HL-60/S4 treated with retinoic acid at 250 ng/mL for 4 days and 3 days (cell line): Measurements from ENCODE around the gene NCOR2.

Experiments used
- in situ Hi-C: fragments of 300-500 bp; cut with MboI; formaldehyde crosslinking; loops from 2 replicates; pipeline ENCODE4 v1.7.0; 2022; ENCODE audit warnings: low sequenced_read_pairs

NCOR2 gene

GRCh38 chr12:124577986-124578385 is 10.6 kb upstream of the NCOR2 start:
- in situ Hi-C loops, result no loop called here

GRCh38 chr12:124577374-124577773 is 10.0 kb upstream of the NCOR2 start:
- in situ Hi-C loops, result no loop called here

GRCh38 chr12:124576061-124576650 is 8.7 kb upstream of the NCOR2 start:
- in situ Hi-C loops, result no loop called here

- in situ Hi-C loops, result no loop called here
Measured at GRCh38 chr12:124573839-124574786, 6.7 kb upstream of the NCOR2 start.

- in situ Hi-C loops, result no loop called here
Measured at GRCh38 chr12:124571556-124571955, 4.1 kb upstream of the NCOR2 start.

GRCh38 chr12:124570810-124571209 is 3.4 kb upstream of the NCOR2 start:
- in situ Hi-C loops, result no loop called here

- in situ Hi-C loops, result no loop called here
Measured at GRCh38 chr12:124569375-124570148, 2.1 kb upstream of the NCOR2 start.

- in situ Hi-C loops, result no loop called here
Measured at GRCh38 chr12:124568431-124569374, 1.3 kb upstream of the NCOR2 start.

- in situ Hi-C loops, result no loop called here
Measured at GRCh38 chr12:124567673-124568373, 411 bp upstream of the NCOR2 start.

- in situ Hi-C loops, result no loop called here
Measured at GRCh38 chr12:124566161-124566996, 1.0 kb downstream of the NCOR2 start.

- in situ Hi-C loops, result no loop called here
Measured at GRCh38 chr12:124565656-124566160, 1.7 kb downstream of the NCOR2 start.

- in situ Hi-C loops, result no loop called here
Measured at GRCh38 chr12:124564971-124565491, 2.4 kb downstream of the NCOR2 start.

- in situ Hi-C loops, result no loop called here
Measured at GRCh38 chr12:124564232-124564958, 3.0 kb downstream of the NCOR2 start.

GRCh38 chr12:124563809-124564208 is 3.6 kb downstream of the NCOR2 start:
- in situ Hi-C loops, result no loop called here

- in situ Hi-C loops, result no loop called here
Measured at GRCh38 chr12:124563401-124563800, 4.0 kb downstream of the NCOR2 start.

- in situ Hi-C loops, result no loop called here
Measured at GRCh38 chr12:124562796-124563181, 4.6 kb downstream of the NCOR2 start.

GRCh38 chr12:124562018-124562795 is 5.2 kb downstream of the NCOR2 start:
- in situ Hi-C loops, result no loop called here
